HG02943 (cell line): Measurements from ENCODE around the gene MRPL57.
"Not testable (repeated sequence)": the region's sequence is repeated elsewhere in the genome, so short reads cannot be mapped to it uniquely, and the experiment has no call there.

Experiments
- ATAC-seq: cut with Tn5 transposase; IDR thresholded peaks from one replicate; pipeline ENCODE4 v1.9.1; 2021; ENCODE audit warnings: mild to moderate bottlenecking, low read depth, moderate library complexity; ENCODE audit not compliant: unreplicated experiment

MRPL57 gene

DNA sequence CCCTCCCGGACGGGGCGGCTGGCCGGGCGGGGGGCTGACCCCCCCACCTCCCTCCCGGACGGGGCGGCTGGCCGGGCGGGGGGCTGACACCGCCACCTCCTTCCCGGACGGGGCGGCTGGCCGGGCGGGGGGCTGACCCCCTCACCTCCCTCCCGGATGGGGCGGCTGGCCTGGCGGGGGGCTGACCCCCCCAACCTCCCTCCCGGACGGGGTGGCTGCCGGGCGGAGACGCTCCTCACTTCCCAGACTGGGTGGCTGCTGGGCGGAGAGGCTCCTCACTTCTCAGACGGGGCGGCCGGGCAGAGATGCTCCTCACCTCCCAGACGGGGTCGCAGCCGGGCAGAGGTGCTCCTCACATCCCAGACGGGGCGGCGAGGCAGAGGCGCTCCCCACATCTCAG is 10.0 kb downstream of the MRPL57 start:
- not testable (repeated sequence) for ATAC-seq

DNA sequence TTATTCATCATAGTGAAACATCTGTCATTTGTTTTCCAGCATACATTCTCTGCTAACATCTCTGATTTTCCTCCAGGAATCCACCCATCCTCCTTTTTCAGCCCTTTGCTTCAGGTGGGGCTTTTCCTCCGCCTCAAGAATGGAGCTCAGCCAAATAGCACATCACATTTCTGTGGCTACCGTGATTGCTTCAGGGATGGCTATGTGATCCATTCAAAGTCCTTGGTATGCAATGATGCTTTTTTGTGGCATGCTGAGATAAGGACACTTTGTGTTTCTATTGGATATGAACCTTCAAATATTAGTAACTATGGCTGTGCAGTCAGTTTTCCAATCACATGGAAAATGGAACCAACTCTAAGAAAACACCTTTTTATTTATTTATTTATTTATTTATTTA is 18.3 kb downstream of the MRPL57 start:
- not testable (repeated sequence) for ATAC-seq

DNA sequence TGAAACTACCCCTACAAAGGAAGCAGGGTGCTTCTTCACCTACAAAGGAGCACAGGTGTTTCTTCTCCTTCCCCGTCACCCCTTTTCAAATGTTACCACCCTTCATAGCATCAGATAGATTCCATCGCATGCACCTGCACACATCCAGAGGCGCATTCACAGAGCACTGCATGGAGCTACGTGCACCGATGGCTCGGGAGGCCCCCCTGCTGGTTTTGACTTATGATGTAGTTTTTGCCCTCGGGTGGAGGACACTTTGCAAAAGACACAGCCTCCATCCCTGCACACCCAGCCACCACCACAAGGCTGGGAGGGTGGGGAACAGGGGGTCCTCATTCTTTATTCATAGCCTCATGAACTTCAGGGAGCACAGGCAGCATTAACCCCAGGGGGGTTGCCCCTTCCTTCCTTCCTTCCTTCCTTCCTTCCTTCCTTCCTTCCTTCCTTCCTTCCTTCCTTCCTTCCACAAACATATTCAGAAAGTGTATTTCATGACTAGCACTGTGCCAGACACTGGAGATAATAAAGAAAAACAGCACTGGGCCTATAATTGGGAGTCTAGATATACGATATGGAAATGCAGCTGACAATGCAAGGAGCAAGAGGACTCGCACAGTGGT is 21.3 kb downstream of the MRPL57 start:
- ATAC-seq, result not testable (repeated sequence)

DNA sequence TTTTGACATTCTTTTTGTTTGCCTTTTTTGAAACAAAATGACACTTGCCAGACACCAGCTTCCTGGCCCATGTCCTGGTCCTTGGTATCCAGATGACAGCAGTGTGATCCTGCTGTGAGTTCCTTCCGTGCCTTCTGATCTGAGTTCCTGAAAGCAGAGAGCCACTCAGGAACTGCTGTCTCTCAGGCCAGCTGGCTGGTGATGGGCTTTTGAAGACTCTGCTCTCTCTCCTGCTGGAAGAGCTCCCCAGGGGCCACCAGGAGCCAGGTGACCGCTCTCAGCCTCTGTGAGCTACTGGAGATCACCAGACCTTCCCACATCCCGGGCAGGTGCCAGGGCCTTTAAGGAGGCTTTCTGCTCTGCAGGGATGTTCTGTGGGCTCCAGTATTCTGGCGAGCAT is 21.9 kb downstream of the MRPL57 start:
- ATAC-seq, result not testable (repeated sequence)

DNA sequence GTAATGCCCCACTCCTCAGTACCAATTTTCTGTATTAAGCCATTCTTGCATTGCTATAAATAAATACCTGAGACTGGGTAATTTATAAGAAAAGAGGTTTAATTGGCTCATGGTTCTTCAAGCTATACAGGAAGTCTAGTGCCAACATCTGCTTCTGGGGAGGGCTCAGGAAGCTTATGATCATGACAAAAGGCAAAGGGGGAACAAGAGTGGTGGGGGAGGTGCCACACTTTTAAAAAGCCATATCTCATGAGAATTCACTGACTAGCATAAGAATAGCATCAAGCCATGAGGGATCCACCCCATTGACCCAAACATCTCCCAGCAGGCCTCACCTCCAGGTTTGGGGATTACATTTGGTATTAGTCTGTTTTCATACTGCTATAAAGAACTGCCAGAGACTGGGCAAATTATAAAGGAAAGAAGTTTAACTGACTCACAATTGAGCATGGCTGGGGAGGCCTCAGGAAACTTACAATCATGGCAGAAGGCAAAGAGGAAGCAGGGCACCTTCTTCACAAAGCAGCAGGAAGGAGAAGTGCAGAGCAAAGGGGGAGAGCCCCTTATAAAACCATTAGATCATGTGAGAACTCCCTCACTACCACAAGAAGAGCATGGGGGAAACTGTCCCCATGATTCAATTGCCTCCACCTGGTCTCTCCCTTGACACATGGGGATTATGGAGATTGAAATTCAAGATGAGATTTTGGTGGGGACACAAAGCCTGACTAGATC is 25.2 kb downstream of the MRPL57 start:
- ATAC-seq, result not testable (repeated sequence)

DNA sequence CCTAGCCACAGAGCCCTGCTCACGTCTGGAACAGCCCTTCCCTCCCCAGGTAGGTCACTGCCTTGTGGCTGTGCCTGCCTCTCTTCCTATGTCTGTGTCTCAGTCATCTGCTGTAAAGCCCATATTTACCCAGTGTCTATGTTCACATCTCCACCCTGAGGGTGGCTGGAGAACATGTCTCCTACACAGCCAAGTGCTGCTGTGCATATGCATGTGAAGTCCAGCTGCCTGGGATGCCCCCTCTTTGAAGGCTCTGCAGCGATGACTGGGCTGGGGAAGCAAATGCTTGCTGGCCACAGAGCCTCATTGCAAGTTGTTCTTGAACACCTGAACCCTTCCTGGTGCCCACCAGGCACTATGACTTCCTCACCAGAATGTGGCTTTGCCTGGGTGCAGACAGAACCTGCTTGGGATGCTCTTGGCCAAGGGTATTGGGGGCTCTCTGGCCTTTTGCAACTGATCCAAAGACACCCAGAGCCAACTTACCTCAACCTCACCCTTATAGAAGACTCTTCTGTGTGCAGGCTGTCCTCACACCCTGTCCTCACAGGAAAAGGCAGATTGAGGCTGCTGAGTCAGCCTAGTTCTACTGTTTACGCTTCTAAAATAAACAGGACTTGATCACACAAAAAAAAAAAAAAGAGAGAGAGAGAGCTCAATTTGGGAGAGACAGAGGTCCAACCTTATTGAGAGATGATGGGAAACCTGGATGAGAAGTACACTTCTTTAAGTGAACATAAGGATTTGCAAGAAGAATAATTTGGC is 26.5 kb downstream of the MRPL57 start:
- ATAC-seq, result no peak

DNA sequence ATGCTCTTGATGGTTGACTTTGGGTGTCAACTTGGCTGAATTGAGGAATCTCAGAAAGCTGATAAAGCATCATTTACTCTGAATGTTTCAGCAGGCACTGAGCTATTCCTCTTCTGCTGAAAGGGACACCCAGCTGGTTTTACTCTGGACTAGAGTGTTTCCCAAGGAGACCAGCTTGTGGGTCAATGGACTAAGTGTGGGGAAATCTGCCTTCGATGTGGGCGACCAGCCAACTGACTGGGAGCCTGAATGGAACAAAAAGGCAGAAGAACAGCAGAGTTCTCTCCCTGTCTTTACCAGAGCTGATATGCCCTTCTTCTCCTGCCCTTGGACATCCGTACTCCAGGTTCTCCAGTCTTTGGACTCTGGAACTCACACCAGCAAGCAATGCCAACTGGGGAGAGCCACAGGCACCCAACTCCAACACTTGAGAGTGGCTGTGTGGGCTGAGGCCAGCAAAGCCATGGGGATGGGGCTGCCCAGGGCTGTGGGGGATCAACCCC is 32.2 kb downstream of the MRPL57 start:
- ATAC-seq, result no peak

DNA sequence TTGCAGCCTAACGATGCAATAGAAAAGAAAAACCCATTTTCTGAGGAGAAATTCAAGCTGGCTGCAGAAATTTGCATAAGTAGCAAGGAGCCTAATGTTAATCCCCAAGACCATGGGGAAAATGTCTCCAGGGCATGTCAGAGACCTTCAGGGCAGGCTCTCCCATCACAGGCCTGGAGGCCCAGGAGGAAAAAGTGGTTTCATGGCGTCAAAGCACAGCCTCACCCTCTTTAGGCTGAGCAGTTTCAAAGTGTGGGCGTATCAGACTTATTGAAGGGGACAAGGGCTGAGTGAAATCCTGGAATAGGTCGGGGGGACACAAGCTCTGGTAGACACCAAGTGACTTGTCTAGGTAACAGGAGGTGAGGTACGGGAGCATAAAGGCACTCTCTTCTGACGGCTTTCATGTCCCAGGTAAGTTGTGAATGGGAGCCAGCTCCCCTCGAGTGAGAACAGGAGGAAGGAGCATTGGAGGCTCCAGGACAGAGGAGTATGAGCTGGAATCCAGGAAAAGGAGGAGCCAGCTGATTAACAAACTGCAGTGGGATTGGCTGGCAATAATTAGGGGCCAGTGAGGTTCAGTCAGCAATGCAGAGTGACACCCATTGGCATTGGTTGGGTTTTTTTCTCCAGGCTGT is 35.8 kb downstream of the MRPL57 start:
- ATAC-seq, result no peak

DNA sequence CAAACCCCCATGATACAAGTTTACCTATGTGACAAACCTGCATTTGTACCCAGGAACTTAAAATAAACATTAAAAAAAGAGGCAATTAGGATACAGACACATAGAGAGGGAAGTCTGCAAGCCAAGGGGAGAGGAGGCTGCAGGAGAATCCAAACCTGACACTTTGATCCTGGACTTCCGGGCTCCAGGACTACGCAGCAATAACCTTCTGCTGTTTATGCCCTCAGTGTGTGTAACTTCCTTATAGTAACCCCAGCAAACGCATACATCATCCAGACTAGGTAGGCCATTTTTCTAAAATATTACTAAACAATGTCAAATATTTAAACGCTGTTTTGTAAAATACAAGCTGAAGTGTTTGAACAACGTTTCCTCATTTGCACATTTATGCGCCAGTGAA is 39.0 kb downstream of the MRPL57 start:
- ATAC-seq, result not testable (repeated sequence)

DNA sequence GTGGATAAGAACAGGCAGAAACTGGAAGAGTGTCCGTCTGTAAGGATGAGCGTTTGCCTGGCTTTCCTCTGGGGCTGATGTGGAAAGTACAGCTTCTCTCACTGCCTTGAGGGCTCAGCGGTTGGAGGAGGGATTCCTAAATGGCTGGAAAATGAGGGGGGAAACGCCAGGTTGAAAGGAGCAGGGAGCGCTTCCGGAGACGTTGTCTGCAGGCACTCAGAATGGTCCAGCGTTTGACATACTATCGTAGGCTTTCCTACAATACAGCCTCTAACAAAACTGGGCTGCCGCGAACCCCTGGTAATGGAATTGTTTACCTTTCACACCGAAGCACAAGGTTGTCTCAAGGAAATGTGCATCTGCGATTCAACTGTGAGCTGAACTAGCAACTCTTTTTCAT is 39.9 kb downstream of the MRPL57 start:
- no peak for ATAC-seq

DNA sequence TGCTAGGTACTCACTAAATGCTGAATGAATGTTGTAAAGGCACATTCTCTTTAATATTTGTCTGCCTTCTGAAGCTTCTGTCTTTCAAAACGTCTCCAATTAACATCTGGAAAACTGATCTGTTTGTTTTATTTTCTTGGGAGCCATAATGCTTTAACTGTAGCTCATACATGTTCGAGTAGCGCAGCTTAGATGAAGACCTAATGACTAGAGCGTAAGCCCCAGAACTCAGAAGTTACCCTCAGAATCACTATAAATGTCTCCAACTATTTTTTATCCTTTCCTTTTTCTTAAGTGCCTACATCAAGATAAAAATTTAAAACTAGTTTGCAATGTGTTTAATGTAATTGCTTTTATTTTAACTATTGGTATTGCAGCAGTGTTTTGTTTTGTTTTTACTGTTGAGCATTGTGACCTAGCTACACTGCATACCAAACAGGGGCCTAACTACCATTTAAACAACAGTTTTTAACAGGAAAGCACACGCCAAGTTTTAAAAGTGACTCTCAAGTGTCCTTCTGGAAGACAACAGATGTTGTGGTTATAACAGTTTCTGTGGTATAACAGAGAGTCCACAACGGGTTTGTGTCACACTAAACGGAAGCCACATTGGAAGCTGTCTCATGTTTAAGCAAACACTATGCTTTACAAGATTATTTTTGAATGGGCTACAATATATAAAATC is 42.0 kb downstream of the MRPL57 start:
- ATAC-seq, result peak; percentile 94

DNA sequence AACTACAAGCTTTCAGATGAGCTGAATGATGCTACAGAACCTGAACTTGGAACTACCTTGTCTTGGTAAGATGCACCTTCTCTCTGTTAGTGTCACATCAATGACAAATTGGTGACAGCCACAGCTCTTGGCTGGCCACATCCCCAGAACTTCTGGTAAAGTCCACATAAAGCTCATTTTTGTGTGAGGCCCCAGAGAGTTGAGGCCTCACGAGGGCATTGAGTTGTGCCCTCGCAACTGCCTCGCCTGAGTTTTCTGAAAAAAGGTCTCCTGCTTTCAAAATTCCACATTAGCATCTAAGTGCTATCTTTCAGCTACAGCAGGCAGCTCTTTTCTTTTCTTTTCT is 42.6 kb downstream of the MRPL57 start:
- ATAC-seq, result no peak

DNA sequence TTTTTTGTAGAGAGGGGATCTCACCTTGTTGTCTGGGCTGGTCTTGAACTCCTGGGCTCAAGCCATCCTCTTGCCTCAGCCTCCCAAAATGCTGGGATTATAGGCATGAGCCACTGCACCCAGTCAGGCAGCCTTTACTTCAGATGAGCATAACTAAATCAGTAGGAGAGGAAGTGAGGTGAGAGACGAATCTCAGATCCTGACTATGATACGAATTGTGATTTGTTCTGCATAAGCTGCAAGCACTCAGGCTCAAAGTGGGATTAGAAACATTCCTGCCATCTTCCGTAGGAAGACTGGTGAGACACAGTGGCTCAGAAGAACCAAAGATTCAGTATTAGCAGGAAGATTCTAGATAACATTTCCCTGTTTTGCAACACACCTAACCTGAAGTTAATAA is 43.3 kb downstream of the MRPL57 start:
- not testable (repeated sequence) for ATAC-seq

DNA sequence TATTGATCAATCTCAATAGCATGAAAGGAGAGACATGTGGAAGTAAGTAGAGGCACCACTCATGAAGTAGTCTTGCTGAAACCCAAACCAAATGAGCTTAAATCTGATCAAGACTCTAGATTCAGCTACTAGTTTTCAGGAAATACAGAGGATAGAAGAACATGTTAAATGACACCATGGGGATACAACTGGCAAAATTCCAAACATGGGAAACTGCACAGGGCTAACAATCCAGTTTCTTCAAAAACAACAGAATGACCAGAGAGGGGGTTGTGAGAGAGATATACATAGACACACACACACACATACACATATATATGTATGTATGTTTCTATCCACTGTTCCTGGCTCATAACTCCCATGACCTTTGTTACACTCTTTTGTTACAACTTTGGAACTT is 44.8 kb downstream of the MRPL57 start:
- no peak for ATAC-seq

DNA sequence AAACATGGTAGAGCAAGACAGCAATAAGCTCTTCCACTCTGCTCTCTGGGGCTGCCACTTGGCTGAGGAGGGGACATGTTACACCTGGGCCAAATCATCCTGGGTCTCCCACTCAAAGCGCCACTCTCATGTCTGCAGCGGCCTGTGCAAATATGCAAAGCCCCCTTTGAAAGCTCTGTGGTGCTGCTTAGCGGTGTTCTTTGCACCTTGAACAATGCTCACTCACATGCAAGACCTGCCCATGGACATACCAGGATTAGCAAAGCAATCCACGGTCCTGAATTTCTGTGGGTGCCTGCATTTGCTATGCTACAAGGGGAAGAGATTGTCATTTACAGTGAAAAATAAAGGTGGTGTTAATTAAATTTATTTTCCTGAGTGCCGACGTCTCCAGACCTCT is 48.6 kb downstream of the MRPL57 start:
- ATAC-seq, result no peak

DNA sequence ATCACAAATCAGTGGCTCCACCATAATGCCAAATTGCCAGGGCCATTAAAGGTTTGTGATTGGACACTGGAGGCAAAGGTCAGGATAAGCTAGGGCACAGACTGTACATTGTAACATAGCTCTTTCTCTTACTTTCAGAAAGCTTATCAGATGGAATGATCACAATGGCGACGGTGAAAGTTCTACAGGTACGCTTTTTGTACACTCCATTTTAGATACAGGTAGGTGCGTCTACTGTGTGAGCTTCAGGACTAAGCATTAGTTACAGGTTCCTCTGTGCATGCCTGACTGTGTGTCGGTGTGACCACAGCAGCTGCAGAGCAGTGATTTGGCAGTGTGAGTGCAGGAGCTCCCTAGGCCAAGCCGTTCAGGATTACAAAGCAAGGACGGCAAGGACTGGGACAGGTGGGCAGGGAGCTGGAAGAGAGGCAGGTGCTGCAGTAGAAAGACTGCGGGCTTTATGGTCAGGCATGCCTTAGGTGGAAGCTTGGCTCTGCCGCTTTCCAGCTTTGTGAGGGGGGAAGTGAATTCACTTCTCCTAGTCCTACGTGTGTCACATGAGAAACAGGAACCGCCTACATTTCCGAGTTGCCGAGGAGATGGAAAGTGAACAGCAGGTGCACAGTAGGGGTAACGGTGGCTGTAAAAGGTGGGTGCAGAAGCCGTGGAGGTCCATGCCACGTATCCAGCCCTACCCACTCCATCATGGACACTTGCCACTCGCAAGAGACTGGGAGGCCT is 49.6 kb downstream of the MRPL57 start:
- no peak for ATAC-seq

DNA sequence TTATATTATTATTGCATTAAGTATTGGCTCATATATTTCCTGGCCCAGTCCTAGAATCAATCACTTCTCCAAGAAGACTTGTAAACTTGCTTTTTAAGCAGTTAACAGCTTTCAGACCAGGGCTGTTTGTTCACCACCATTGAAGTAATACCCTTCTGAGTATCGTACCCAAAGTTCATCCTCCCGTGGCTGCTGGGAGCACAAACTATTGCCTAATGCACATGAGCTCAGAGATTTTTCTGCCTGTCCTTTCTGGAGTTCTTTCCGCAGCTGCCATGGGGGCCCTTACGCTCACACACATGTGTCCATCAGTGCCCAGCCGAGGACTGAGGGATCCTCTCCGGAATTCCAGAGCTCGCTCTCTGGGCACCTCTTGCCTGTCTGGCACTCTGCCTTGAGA is 51.5 kb downstream of the MRPL57 start:
- no peak for ATAC-seq
